NCI-H2171 treated with DMSO at 0.1 percent for 48 hours (cell line): ENCODE results near the gene ACTR5.
"Not testable (repeated sequence)": the region's sequence is repeated elsewhere in the genome, so short reads cannot be mapped to it uniquely, and the experiment has no call there.

Experiments
- DNase-seq: peaks from one replicate; lab custom pipeline; 2025; lab: John Stamatoyannopoulos, UW

ACTR5 gene

DNA sequence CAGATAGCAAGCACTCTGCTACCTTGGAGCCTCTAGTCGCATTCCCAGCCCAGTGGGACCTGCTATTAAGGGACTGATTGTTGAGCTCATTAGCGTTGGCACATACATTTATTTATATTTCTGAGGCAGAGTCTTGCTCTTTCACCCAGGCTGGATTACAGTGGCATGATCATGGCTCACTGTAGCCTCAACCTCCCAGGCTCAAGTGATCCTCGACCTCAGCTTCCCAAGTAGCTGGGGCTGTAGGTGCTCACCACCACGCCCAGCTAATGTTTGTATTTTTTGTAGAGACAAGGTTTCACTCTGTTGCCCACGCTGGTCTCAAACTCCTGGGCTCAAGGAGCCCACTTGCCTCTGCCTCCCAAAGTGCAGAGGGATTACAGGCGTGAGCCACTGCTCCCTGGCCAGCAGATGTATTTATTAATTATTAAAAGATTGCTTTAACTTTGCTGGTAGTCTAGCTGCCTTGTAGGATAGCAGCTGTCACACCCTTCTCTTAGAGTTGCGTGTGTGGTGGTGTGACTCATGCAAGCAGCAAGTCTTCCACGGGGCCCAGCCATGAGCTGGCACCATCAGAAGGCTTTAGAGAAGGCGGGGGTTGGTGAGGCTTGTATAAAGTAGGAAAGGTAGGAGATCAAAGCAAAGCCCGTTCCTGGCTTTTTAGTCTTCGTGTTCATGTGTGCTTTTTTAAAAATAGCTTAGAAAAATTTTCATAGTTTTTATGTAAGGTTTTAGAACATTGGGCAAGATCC, 16.5 kb downstream of the ACTR5 start:
- DNase-seq, result no peak

GRCh38 chr20:38766071-38766470, 17.8 kb downstream of the ACTR5 start:
- no peak for DNase-seq

GRCh38 chr20:38769376-38770295, 21.4 kb downstream of the ACTR5 start:
- no peak for DNase-seq

GRCh38 chr20:38770546-38770945, 22.3 kb downstream of the ACTR5 start:
- no peak for DNase-seq

DNA sequence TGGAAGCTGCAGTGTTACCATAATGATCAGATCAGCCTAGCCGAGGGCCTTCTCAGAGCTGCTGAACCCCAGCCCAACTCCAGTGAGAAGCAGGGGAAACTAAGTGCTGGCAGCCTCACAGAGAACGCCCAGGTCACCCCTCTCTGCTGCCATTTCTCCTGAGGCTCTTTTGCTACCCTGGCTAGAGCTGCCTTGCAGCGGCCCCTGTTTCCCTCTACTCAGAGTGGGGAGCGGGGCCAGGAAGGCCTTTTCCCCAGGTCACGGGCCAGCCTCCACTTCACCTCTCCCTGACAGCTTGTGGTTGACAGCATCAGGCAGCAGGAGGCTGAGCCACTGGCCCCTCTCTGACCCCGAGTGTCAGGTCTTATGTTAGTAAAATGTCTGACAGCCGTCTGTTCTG, 22.7 kb downstream of the ACTR5 start:
- no peak for DNase-seq

DNA sequence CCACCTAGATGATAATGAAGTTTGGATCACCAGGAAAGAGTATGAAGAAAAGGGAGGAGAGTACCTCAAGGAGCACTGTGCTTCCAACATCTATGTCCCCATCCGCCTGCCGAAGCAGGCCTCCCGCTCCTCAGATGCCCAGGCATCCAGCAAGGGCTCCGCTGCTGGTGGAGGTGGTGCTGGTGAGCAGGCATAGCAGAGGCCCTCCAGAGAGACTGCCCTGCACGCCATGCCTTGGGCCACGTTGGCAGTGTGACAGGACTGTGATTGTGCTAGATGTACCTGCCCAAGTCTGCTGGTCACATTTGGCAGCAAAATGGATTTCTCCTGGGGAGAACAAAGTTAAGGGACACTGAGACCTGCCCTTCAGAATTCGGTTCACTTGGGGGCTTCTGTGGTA, 23.4 kb downstream of the ACTR5 start:
- DNase-seq, result no peak

GRCh38 chr20:38774167-38774566, 25.9 kb downstream of the ACTR5 start:
- DNase-seq, result no peak

GRCh38 chr20:38776363-38776762, 28.1 kb downstream of the ACTR5 start:
- no peak for DNase-seq

DNA sequence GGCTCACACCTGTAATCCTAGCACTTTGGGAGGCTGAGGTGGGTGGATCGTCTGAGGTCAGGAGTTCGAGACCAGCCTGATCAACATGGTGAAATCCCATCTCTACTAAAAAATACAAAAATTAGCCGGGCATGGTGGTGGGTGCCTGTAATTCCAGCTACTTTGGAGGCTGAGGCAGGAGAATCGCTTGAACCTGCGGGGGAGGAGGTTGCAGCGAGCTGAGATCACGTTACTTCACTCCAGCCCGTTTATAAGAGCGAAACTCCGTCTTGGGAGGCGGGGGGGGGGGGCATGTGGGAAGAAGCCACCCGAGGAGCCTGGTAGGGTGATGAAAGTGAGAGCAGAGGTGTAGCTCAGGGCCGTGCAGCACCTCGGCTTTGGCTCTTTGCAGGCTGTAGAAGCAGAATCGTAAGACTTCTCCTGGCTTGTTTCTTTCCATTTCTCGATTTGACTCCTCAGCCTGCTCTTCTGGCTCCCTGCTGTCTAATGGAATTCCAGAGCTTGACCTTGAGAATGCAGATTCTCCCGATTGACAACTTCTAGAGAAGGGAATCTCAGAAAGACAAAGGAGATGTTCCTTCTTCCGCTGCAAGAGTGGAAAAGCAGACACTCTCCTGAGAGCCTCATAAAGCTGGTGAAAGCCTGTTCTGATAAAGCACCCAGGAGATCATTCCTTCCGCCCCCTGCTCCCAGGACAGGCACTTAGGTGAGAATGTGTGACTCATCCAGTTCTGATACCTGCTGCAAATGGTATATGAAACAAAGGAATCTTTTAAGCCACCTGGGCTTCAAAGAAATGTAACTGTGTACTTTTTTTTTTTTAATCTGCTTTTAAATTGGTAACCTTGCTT, 31.2 kb downstream of the ACTR5 start:
- DNase-seq, result no peak

DNA sequence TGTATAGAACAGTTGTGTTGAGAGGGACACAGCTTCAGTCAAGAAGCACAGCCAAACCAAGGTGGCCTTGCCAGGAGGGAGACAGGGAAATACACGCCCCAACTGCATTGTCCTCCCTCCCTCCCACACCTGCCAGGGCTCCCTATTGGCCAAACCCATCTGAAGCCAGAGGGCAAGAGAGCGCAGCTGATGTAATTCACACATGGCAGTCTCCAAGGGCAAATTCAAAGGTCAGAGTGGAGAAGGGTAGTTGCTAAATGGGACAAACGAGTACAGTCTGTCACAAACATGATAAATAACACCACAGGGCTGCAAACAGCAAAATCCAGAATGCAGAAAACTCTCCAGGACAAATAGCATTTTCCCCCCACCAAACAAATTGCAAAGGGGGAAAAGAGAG, 34.0 kb downstream of the ACTR5 start:
- no peak for DNase-seq

- no peak for DNase-seq
These were observed 39.6 kb downstream of the ACTR5 start for GRCh38 chr20:38787870-38788269.

- DNase-seq, result peak; percentile 67
These were observed 41.4 kb downstream of the ACTR5 start for GRCh38 chr20:38789503-38790199.

DNA sequence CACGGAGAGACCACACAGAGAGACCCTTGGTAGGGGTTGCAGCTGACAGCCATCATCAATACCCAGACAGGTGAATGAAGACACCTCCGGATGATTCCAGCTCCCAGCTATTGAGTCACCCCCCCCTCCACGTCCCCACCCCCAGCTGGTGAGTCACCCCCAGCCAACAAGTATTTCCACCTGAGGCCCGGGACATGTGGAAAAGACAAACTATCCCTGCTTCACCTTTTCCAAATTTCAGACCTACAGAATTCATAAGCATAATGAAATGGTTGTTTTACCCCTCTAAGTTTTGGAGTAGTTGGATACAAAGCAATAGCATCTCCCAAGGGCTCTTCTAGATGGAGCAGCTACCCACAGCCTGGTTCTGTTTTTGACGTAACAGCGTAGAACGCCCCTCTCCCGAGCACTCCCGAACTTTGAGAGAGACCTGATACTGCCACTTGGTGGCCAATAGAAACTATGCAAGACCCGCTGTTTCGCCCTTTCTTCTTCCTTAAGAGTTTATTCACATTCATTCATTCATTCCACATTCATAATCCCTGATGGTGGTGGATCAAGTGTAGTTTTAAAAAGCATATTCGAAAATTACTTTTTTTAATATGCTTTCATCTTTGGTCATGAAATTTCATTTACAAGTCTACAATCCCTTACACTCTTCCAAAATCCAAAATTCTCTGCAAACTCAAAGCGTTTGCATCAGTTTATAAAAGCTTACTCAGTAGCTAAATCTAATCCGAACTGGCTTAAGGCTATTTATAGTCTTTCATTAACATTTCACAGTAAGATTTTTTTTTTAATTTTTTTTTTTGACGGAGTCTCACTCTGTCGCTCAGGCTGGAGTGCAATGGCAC, 42.2 kb downstream of the ACTR5 start:
- DNase-seq, result peak; percentile 73

GRCh38 chr20:38791291-38791690, 43.0 kb downstream of the ACTR5 start:
- no peak for DNase-seq

DNA sequence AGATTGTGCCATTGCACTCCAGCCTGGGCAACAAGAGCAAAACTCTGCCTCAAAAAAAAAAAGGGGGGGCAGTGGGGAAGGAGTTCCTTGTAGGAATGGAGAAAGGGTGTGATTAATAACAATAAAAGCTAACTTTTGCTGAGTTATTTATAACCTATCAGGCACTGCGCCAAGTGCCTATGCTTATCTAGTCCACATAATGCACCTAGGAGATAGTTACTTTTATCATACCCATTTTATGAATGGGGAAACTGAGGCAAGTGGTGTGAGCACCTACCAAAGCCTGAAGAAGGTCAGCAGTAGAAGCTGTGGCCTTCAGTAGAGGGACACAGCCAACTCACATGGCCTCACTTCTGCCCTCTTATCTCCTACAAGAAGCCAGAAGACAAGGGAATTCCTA, 43.7 kb downstream of the ACTR5 start:
- no peak for DNase-seq

DNA sequence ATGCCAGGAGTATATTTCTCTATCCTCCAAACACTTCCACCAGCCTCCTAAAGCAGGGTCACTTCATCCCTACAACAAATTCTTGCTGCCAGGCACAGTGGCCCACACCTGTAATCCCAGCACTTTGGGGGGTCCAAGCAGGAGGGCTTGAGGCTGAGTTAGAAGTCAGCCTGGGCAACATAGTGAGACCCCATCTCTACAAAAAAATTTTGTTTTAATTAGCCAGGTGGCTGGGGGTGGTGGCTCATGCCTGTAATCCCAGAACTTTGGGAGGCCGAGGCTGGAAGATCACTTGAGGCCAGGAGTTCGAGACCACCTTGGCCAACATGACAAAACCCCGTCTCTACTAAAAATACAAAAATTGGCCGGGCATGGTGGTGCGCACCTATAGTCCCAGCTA, 45.8 kb downstream of the ACTR5 start:
- DNase-seq, result not testable (repeated sequence)

DNA sequence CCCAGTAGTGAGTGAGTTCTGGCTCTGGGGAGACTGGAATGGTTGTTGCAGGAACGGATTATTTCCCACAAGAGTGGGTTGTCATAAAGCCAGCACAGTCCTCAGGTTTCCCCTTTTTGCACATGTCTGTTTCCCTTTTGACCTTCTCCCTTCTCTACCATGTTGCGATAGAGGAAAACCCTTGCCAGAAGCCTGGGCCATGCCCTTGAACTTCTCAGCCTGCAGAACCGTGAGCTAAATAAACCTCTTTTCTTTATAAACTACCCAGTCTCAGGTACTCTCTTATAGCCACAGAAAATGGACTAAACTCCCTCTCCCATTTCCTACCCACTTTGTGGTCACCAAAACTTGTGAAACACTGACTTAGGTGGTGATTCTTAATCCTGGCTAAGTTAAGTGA, 50.0 kb downstream of the ACTR5 start:
- DNase-seq, result no peak

- no peak for DNase-seq
These were observed 50.9 kb downstream of the ACTR5 start for GRCh38 chr20:38799203-38799602.

GRCh38 chr20:38800882-38801281, 52.6 kb downstream of the ACTR5 start:
- DNase-seq, result no peak

DNA sequence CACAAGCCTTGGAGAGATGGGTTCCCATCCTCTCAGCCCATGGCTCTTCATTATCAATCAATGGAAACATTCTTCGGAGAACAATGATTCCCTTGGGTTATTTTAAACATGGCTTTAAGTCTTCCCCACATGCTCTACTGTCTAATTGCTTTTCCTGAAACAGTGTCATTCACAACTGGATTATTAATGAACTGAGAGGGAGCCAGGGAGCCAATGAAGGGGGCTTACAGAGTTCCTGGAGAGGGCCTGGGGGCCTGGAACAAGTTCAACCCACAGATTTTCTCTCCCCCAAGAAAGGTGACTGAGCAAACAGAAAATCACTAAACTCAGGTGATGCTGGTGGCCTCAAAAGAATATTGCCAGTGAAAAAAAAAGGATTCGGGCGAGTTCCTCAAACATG, 56.0 kb downstream of the ACTR5 start:
- no peak for DNase-seq
